Thyroid gland (tissue), 4 donors: ENCODE results near the gene UBE2D2.

Source experiments
- POLR2A ChIP-seq, 2 donors: fragments of 450-650 bp; IDR thresholded peaks; one replicate each; pipeline ENCODE4 v1.6.1; 2017; ENCODE audit warnings: antibody characterized with exemption in 2 of 2, mild to moderate bottlenecking in 2 of 2, moderate library complexity in 1 of 2
- TF ChIP-seq, protein P1 (sequence below), 6 experiments: fragments of 200-600 bp in 3 of 6; fragments of 450-650 bp in 3 of 6; sonication (generic) in 3 of 6; IDR thresholded peaks; one replicate each; pipeline ENCODE4 v1.5.1; 2016 to 2019; ENCODE audit warnings: antibody characterized with exemption in 6 of 6, mild to moderate bottlenecking in 2 of 6, inconsistent platforms in 1 of 6, moderate library complexity in 1 of 6

DNA sequence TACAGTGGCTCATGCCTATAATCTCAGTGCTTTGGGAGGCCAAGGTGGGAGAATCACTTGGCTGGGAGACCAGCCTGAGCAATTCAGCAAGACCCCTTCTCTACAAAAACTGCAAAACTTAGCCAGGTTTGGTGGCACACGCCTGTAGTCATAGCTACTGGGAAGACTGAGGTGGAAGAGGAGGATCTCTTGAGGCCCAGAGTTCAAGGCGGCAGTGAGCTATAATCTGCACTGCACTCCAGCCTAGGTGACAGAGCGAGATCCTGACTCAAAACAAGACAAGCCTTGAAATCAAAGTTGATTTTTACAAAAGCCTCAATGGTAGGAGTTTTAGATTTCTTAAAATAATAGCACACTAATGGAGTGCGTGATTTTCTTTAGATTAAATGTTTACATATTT is 14.6 kb downstream of the UBE2D2 start:
- TF ChIP-seq, protein P1, sequence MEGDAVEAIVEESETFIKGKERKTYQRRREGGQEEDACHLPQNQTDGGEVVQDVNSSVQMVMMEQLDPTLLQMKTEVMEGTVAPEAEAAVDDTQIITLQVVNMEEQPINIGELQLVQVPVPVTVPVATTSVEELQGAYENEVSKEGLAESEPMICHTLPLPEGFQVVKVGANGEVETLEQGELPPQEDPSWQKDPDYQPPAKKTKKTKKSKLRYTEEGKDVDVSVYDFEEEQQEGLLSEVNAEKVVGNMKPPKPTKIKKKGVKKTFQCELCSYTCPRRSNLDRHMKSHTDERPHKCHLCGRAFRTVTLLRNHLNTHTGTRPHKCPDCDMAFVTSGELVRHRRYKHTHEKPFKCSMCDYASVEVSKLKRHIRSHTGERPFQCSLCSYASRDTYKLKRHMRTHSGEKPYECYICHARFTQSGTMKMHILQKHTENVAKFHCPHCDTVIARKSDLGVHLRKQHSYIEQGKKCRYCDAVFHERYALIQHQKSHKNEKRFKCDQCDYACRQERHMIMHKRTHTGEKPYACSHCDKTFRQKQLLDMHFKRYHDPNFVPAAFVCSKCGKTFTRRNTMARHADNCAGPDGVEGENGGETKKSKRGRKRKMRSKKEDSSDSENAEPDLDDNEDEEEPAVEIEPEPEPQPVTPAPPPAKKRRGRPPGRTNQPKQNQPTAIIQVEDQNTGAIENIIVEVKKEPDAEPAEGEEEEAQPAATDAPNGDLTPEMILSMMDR (IDR thresholded peaks at IDR 0.05): no peak
- no peak for TF ChIP-seq POLR2A (IDR thresholded peaks at IDR 0.05)
